HG02798 (cell line): ENCODE results near the gene ATP13A3.
"Not testable (repeated sequence)": the region's sequence is repeated elsewhere in the genome, so short reads cannot be mapped to it uniquely, and the experiment has no call there.

ENCODE experiments used
- ATAC-seq: cut with Tn5 transposase; IDR thresholded peaks from one replicate; pipeline ENCODE4 v1.9.1; 2021; ENCODE audit warnings: mild to moderate bottlenecking; ENCODE audit not compliant: unreplicated experiment, poor library complexity

Gene ATP13A3

GRCh38 chr3:194486540-194487288, at the start of gene ATP13A3:
Gene ATP13A3, minus strand, starts transcription at chr3:194487002. Its CDS starts 24,812 bp downstream, at chr3:194462190.
- peak; percentile 81 for ATAC-seq

DNA sequence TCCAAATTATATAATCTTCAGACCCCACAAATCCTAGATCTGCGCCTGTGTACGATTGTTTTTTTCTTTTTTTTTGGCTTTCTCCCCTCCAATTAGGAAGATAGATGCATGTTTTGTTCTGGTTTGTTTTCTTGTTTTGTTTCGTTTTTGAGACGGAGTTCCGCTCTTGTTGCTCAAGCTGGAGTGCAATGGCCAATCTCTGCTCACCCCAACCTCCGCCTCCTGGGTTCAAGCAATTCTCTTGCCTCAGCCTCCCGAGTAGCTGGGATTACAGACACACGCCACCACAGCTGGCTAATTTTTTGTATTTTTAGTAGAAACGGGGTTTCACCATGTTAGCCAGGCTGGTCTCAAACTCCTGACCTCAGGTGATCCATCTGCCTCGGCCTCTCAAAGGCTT, 48.4 kb upstream of the ATP13A3 start:
- ATAC-seq: not testable (repeated sequence)

- no peak for ATAC-seq
Measured at GRCh38 chr3:194534243-194534642, 47.4 kb upstream of the ATP13A3 start.

- no peak for ATAC-seq
Measured at GRCh38 chr3:194532591-194532990, 45.8 kb upstream of the ATP13A3 start.

GRCh38 chr3:194527726-194528125, 40.9 kb upstream of the ATP13A3 start:
- ATAC-seq: no peak

GRCh38 chr3:194526164-194526563, 39.4 kb upstream of the ATP13A3 start:
- no peak for ATAC-seq

DNA sequence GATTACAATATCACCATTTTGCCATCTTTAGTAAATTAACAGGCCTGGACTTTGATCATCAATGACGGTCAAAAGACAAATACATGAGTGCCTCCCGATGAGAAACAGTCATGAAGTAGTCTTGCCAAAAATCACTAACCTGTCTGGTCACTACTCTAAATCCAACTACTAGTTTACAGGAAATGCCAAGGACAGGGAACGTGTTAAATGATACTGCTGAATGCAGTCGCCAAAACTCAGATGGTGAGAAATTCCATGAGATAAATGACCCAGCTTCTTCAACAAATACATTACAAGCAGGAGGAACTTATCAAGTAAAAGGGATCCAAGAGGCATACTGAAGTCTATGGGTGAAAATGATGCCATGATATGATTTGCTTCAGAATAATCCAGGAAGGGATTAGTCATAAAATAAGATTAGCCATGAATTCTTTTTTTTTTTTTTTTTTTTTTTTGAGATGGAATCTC, 35.8 kb upstream of the ATP13A3 start:
- ATAC-seq: no peak

DNA sequence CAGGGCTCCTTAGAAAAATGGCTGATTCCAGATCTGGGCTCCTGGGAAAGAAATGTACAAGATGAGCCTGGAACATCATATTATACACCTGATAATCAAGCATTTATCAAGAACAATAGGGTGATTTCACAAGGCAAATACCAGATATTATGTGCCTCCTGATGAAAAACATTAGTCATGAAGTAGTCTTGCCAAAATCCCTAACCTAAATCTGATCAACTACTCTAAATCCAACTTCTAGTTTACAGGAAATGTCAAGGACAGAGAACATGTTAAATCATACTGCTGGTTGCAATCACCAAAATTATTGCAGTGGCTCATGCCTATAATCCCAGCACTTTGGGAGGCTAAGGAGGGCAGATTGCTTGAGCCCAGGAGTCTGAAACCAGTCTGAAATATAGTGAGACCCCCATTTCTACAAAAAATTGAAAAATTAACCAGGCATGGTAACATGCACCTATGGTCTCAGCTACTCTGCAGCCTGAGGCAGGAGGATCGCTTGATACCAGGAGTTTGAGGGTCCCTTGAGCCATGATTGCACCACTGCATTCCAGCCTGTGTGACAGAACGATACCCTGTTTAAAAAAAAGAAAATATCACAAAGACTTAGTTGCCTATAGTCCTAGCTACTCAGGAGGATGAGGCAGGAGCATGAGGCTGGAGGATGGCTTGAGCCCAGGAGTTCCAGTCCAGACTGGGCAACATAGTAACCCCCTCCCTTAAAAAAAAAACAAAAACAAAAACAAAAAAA, 34.9 kb upstream of the ATP13A3 start:
- no peak for ATAC-seq

GRCh38 chr3:194520682-194521162, 33.9 kb upstream of the ATP13A3 start:
- ATAC-seq: peak; percentile 71

DNA sequence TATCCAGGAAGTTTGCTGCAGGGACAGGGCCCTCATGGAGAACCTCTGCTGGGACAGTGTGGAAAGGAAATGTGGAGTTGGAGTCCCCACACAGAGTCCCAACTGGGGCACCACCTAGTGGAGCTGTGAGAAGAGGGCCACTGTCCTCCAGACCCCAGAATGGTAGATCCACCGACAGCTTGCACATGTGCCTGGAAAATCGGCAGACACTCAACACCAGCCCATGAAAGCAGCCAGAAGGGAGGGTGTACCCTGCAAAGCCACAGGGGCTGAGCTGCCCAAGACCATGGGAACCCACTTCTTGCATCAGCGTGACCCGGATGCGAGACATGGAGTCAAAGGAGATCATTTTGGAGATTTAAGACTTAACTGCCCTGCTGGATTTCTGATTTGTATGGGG, 33.4 kb upstream of the ATP13A3 start:
- ATAC-seq: not testable (repeated sequence)

DNA sequence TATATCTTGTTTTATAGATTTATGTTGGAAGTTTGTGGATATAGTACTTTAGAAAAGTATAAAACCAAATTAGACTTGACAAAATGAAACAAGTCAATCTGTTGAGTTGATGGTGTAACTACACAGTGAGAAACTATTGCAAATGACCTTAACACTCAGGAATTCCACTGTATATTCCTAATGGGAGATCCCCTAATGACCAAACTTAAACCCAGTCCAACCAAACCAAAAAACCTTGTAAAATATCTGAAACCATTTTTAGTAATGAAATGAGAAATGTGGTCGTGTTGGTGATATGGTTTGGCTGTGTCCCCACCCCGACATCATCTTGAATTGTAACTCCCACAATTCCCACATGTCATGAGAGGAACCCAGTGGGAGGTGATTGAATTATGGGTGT, 31.9 kb upstream of the ATP13A3 start:
- no peak for ATAC-seq

DNA sequence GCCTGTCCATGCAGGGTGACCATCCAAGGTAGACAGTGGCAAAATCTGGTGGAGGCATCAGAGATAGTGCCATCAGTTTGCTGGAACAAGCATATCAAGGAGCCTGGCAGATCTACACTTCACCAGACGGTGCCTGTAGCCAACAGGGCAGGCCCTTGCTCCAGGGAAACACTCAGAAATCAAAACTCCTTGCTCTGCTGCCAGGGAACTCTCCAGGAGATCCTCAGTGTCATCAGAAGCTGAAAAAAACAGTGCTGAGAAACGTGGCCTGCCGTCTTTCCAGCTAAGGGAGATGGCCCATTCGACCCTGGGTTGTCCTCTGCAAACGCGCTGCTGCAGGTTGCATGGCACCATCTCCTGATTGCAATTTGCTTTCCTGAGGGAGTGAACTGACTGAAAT, 30.5 kb upstream of the ATP13A3 start:
- no peak for ATAC-seq

- ATAC-seq: no peak
Measured at GRCh38 chr3:194514626-194515025, 27.8 kb upstream of the ATP13A3 start.

GRCh38 chr3:194512895-194513601, 26.2 kb upstream of the ATP13A3 start:
- ATAC-seq: no peak

GRCh38 chr3:194508491-194509453, 22.0 kb upstream of the ATP13A3 start:
- no peak for ATAC-seq

- ATAC-seq: no peak
Measured at GRCh38 chr3:194507571-194507970, 20.8 kb upstream of the ATP13A3 start.

DNA sequence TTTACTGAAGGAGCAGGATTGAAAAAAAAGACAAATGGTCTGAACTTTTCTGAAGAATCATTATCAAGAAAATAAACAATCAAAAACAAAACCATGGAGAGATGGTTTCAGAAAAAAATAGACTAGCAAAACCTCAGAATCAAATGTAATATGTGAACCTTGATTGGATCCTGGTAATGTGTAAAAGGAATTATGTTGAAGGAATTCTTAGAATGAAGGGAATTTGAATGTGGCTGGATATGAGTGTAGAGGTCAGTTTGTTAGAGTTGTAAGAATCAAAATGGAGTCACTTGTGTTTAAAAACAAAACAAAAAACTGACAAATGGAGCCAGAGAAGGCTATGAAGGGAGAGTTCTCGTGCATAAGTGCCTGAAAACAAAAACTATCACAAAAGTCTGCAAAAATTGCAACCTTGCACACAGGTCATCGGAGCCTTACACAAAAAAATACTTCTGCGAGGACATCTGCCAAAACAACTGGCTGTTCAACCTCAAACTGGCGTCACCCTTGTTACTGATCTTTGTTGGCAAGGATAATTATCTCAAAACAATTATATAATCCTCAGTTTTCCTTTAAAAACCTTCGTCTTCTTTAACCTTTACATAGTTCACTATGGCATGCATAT, 19.1 kb upstream of the ATP13A3 start:
- ATAC-seq: no peak

DNA sequence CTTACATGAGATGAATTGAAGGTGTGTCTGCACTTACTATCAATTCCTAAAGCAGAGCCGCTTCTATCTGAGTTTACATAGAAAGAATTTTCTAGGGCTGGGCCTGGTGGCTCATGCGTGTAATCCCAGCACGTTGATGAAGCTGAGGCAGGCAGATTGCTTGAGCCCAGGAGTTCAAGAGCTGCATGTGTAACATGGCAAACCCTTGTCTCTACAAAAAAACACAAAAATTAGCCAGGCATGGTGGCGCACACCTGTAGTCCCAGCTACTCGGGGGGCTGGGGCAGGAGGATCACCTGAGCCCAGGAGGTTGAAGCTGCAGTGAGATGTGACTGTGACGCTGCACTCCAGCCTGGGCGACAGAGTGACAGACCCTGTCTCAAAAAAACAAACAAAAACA, 18.1 kb upstream of the ATP13A3 start:
- no peak for ATAC-seq

GRCh38 chr3:194504146-194504545, 17.3 kb upstream of the ATP13A3 start:
- no peak for ATAC-seq
